HG03565 (cell line): Measurements from ENCODE around the gene RTKN.
"Not testable (repeated sequence)": the region's sequence is repeated elsewhere in the genome, so short reads cannot be mapped to it uniquely, and the experiment has no call there.

Source experiments
- ATAC-seq: cut with Tn5 transposase; IDR thresholded peaks from one replicate; pipeline ENCODE4 v1.9.1; 2021; ENCODE audit warnings: mild to moderate bottlenecking, moderate library complexity; ENCODE audit not compliant: unreplicated experiment

RTKN gene

GRCh38 chr2:74462054-74462785 is 20.5 kb upstream of the RTKN start:
- no peak for ATAC-seq

GRCh38 chr2:74461187-74462053 is 19.7 kb upstream of the RTKN start:
- ATAC-seq = no peak

DNA sequence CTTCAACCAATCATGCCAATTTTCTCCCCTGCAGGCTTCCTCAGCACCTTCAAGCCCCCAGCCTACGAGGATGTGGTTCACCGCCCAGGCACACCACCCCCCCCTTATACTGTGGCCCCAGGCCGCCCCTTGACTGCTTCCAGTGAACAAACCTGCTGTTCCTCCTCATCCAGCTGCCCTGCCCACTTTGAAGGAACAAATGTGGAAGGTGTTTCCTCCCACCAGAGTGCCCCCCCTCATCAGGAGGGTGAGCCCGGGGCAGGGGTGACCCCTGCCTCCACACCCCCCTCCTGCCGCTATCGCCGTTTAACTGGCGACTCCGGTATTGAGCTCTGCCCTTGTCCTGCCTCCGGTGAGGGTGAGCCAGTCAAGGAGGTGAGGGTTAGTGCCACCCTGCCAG is 18.4 kb upstream of the RTKN start:
- not testable (repeated sequence) for ATAC-seq

DNA sequence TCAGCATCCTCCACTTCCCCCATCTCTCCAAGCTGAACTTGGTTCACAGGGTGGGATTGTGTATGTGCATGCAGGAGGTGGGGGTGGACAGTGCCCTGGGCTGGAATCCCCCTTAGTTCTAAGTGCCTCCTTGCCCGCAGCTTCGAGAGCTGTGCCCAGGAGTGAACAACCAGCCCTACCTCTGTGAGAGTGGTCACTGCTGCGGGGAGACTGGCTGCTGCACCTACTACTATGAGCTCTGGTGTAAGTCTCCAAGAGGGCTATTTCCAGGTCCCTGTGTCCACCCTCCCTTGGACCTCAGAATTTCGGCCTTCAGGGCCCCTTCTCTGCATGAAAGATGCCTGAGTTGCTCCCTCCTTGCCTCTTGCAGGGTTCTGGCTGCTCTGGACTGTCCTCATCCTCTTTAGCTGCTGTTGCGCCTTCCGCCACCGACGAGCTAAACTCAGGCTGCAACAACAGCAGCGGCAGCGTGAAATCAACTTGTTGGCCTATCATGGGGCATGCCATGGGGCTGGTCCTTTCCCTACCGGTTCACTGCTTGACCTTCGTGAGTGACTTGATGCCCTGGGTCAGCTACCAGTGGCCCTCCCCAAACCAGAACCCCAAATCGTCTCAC is 17.9 kb upstream of the RTKN start:
- ATAC-seq = not testable (repeated sequence)

GRCh38 chr2:74458938-74459363 is 17.2 kb upstream of the RTKN start:
- ATAC-seq = no peak

DNA sequence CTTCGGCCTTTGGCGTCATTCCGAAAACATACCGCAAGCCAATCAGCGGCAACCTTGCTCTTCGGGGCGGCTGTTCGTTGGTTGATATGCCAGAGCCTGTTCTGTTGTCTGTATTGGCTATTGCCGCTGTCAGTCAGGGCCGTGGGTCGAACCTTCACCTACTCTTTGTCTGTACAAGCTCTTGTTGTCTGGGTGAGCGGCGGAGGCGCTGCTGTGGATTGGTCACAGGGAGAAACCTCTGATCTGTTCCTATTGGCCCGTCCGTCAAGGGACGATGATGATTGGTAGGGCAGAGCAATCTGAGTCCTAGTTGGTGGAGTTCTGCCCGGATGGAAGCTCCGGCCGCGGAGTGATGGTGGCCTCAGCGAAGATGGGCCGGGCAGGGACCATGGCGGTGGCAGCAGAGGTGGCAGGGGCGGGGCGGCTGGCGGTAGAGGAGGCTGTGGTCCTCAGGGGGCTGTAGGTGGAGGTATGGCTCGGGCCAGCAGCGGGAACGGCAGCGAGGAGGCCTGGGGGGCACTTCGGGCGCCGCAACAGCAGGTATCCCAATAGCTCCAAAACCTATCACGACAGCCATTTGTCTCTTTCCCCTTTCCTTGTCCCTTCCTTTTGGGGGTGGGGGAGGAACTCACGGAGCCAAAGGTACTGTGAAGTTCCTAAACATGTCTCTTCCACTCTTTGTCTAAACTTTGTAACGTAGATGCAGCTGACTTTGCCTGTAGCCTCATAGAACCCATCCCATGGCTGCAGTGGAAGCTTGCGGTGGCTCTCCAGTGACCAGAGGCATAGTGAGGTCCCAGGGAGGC is 16.6 kb upstream of the RTKN start, which contains the start of gene WBP1:
TSS of gene WBP1 (plus strand) at position 307 of the 806 bp plus-strand sequence. CDS start at position 472, 165 bp downstream.
- peak; percentile 75 for ATAC-seq

DNA sequence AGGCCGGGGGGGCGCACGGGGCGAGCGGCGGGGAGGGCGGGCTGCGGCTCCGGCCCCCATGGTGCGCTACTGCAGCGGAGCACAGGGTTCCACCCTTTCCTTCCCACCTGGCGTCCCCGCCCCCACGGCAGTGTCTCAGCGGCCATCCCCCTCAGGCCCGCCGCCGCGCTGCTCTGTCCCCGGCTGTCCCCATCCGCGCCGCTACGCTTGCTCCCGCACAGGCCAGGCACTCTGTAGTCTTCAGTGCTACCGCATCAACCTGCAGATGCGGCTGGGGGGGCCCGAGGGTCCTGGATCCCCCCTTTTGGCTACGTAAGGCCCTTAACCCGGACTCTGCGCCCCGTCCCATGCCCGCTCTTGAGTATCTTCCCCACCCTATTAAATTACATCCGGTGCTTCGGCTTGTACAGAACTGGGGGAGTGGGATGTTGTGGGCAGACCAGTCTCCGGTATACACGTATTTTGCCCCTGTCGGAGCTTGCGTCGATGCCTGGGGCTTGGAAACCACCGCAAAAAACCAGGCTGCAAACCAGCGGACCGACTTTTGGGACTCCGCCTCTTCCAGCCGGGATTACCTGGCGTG is 15.9 kb upstream of the RTKN start:
- ATAC-seq = peak; percentile 15

- no peak for ATAC-seq
Observed at GRCh38 chr2:74457129-74457548, 15.4 kb upstream of the RTKN start.

- peak; percentile 53 for ATAC-seq
Observed at GRCh38 chr2:74454654-74455511, 13.1 kb upstream of the RTKN start, which contains the start of gene INO80B. TSS of gene INO80B (plus strand) at chr2:74455087. CDS start at chr2:74455117, 30 bp downstream.

- ATAC-seq = no peak
Observed at GRCh38 chr2:74450570-74451190, 8.9 kb upstream of the RTKN start.

DNA sequence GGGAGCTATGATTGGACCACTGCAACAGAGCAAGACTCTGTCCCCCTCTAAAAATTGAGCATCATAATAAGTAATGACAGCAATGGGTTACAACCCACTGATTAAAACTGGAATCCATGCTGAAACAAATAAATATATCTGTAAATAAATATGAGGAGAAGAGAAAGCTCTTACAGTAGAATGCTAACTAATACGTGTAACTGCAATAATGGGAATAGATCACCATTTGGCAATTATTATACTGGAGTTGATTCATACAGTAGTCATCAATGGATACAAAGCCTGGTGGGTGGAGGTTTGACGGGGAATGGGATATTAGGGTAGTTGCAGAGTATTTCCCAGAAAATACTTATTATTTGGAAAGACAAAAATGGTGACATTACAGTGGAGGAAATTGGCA is 7.0 kb upstream of the RTKN start:
- no peak for ATAC-seq

- no peak for ATAC-seq
Observed at GRCh38 chr2:74447230-74447999, 5.7 kb upstream of the RTKN start.

- ATAC-seq = no peak
Observed at GRCh38 chr2:74444498-74445318, 3.0 kb upstream of the RTKN start.

GRCh38 chr2:74442483-74443297 is 953 bp upstream of the RTKN start:
- not testable (repeated sequence) for ATAC-seq

DNA sequence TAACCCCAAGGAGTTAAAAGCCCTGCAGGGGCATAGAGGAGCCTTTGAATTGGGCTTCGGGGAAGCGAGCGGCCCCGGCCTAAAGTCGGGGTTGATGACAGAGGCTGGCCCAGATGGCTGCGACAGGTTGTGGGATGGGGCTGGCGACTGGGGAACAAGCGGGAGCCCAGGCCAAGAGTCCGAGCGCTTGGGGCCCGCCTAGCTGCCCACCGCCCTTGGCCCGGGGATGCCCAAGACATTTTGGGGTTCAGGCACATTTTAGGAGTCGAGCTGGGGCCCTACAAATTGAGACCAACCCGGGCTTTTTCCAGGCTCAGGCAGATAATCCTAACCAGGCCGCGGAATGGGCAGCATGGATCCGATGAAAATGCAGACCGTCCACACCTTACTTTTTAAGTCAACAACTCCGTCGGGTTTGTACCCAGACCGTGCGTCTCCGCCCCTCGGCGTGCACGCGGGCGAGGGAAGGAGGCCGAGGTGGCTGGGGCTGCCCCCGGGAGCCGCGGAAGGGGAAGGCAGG is 507 bp downstream of the RTKN start:
- ATAC-seq = no peak
